HepG2 (cell line): Measurements from ENCODE around the gene TAS1R3. TPM values are rescaled to one million over a fixed set of nuclear protein-coding genes. Genes with fewer than 3 reads are reported as not detected.

Experiments used
- ATAC-seq: fragments of 200-7000 bp; cut with Tn5 transposase; 3 replicates; pipeline ENCODE4 v1.9.1; 2020; ENCODE audit warnings: mild to moderate bottlenecking, moderate library complexity
- BruUV-seq: library from RNA; stranded (reverse); fragments of 400-500 nt; replicated peaks from 2 replicates; lab custom pipeline; 2021; lab: Mats Ljungman, UMichigan
- CTCF ChIA-PET: fragments of 300-600 bp; formaldehyde crosslinking; extraction: SDS; loops from one replicate; lab custom pipeline; 2021; ENCODE audit warnings: low total read pairs, inconsistent platforms, low intra/inter-chr PET ratio; lab: Yijun Ruan, JAX
- POLR2A ChIA-PET: fragments of 350-600 bp; sonication (Branson Sonifier 250); formaldehyde crosslinking; loops from one replicate; lab custom pipeline; 2020; ENCODE audit warnings: antibody characterized with exemption, inconsistent platforms; lab: Yijun Ruan, JAX
- DNase-seq: peaks from one replicate; pipeline ENCODE4 v3.0.0-alpha.2; 2015; ENCODE audit warnings: low spot score
- FAIRE-seq: peaks from 3 replicates; lab custom pipeline; 2011; peaks lifted over from hg19 to GRCh38; lab: Jason Lieb, UNC
- H2AFZ ChIP-seq: one replicate; pipeline ENCODE4 v1.6.1; 2011; ENCODE audit warnings: low read length, inconsistent platforms
- H3K27ac ChIP-seq: fragments of 300-600 bp; 3 replicates; pipeline ENCODE4 v1.8.0; 2011; ENCODE audit warnings: mixed run types, mild to moderate bottlenecking, mixed read lengths, low read length, inconsistent platforms; ENCODE audit not compliant: insufficient read depth; ENCODE audit errors: extremely low read length
- H3K27me3 ChIP-seq, 2 experiments: fragments of 200-600 bp in 1 of 2; 2 replicates in 1 of 2; 3 replicates in 1 of 2; pipeline versions ENCODE4 v1.6.0 to v1.8.0; 2011; ENCODE audit warnings: low read length in 2 of 2, mild to moderate bottlenecking in 2 of 2, moderate library complexity in 2 of 2, inconsistent platforms in 1 of 2; ENCODE audit not compliant: insufficient read depth in 2 of 2, control insufficient read depth in 1 of 2
- H3K36me3 ChIP-seq, 2 experiments: fragments of 200-600 bp in 1 of 2; replicated peaks in 1 of 2; 2 replicates in 1 of 2; 3 replicates in 1 of 2; pipeline versions ENCODE4 v1.5.1 to v1.8.0; 2011; ENCODE audit warnings: low read length in 2 of 2, inconsistent platforms in 1 of 2; ENCODE audit not compliant: insufficient read depth in 2 of 2, control insufficient read depth in 1 of 2
- H3K4me1 ChIP-seq: 2 replicates; pipeline ENCODE4 v1.5.1; 2012; ENCODE audit warnings: low read length, inconsistent platforms; ENCODE audit not compliant: insufficient read depth
- H3K4me2 ChIP-seq: 2 replicates; pipeline ENCODE4 v1.6.0; 2011; ENCODE audit warnings: low read depth, low read length, inconsistent platforms
- H3K4me3 ChIP-seq, 3 experiments: fragments of 200-600 bp in 1 of 3; sonication (generic), shearing (Covaris generic) in 1 of 3; replicated peaks in 1 of 3; 2 replicates each; pipeline ENCODE4 v1.5.1; 2011 to 2016; ENCODE audit warnings: low read length in 3 of 3, inconsistent platforms in 2 of 3, low read depth in 2 of 3, mild to moderate bottlenecking in 2 of 3, control low read depth in 1 of 3, mixed read lengths in 1 of 3; ENCODE audit not compliant: insufficient read depth in 1 of 3
- H3K79me2 ChIP-seq: one replicate; pipeline ENCODE4 v1.6.1; 2011; ENCODE audit warnings: low read length, inconsistent platforms; ENCODE audit not compliant: insufficient read depth
- H3K9ac ChIP-seq: 2 replicates; pipeline ENCODE4 v1.6.0; 2011; ENCODE audit warnings: mild to moderate bottlenecking, low read depth, low read length, inconsistent platforms; ENCODE audit not compliant: insufficient read depth
- H3K9me3 ChIP-seq: 2 replicates; pipeline ENCODE4 v1.5.1; 2012; ENCODE audit warnings: mild to moderate bottlenecking, low read length
- H4K20me1 ChIP-seq: 2 replicates; pipeline ENCODE4 v1.6.0; 2011; ENCODE audit warnings: inconsistent platforms, mild to moderate bottlenecking, low read length, moderate library complexity; ENCODE audit not compliant: insufficient read depth
- ATF7-NPFF ChIP-seq: sonication (generic); formaldehyde crosslinking; IDR thresholded peaks from 2 replicates; pipeline ENCODE4 v1.8.1; 2023; ENCODE audit warnings: mild to moderate bottlenecking, low read depth, missing genetic modification reagents, moderate library complexity
- MLLT10 ChIP-seq: sonication (generic); formaldehyde crosslinking; IDR thresholded peaks from 2 replicates; pipeline ENCODE4 v1.4.0; 2020; ENCODE audit warnings: missing genetic modification reagents
- RFX3 ChIP-seq: IDR thresholded peaks from 2 replicates; pipeline ENCODE4 v1.6.1; 2016; ENCODE audit warnings: missing biosample characterization, missing genetic modification reagents
- RNF2 ChIP-seq: fragments of 450-650 bp; conservative IDR thresholded peaks from 2 replicates; pipeline ENCODE4 v1.6.1; 2016; ENCODE audit warnings: low read depth
- U2AF1 ChIP-seq: fragments of 200-400 bp; formaldehyde crosslinking; optimal IDR thresholded peaks from 2 replicates; pipeline ENCODE3; 2017; ENCODE audit warnings: mild to moderate bottlenecking, low read depth, low read length
- XRCC5 ChIP-seq: fragments of 200-400 bp; formaldehyde crosslinking; optimal IDR thresholded peaks from 2 replicates; pipeline ENCODE3; 2017; ENCODE audit warnings: mild to moderate bottlenecking, low read length
- ZFP36L1 ChIP-seq: sonication (generic); formaldehyde crosslinking; IDR thresholded peaks from 2 replicates; pipeline ENCODE4 v1.8.0; 2022; ENCODE audit warnings: mild to moderate bottlenecking, missing genetic modification reagents, moderate library complexity
- ZNF709 ChIP-seq: sonication (generic); formaldehyde crosslinking; IDR thresholded peaks from 2 replicates; pipeline ENCODE4 v1.5.0; 2020; ENCODE audit warnings: mild to moderate bottlenecking, missing genetic modification reagents
- ZNF747 ChIP-seq: sonication (generic); formaldehyde crosslinking; IDR thresholded peaks from 2 replicates; pipeline ENCODE4 v1.8.1; 2023; ENCODE audit warnings: missing genetic modification reagents, mild to moderate bottlenecking, borderline replicate concordance
- ZNF749 ChIP-seq: sonication (generic); formaldehyde crosslinking; IDR thresholded peaks from 2 replicates; pipeline ENCODE4 v1.8.0; 2022; ENCODE audit warnings: mild to moderate bottlenecking, missing genetic modification reagents, moderate library complexity, borderline replicate concordance
- WGBS: methylation state at CpG from one replicate; pipeline ENCODE4 v1.1.6; 2017; ENCODE audit warnings: low lambda C conversion rate; 5-methylcytosine and 5-hydroxymethylcytosine counted together
- in situ Hi-C: cut with HindIII; loops from 2 replicates; pipeline ENCODE4 v1.10.0; 2017; ENCODE audit warnings: low pct_unique_long_range_greater_than_20kb; ENCODE audit not compliant: extremely low pct_ligation_motif_present
- intact Hi-C: fragments of 100-400 bp; cut with micrococcal nuclease; formaldehyde crosslinking; loops from one replicate; pipeline ENCODE4 v1.10.0; 2022; ENCODE audit not compliant: unreplicated experiment
- polyA plus RNA-seq, 8 experiments: library from polyadenylated mRNA; depleted of rRNA in 3 of 8; stranded (reverse) in 7 of 8; unstranded in 1 of 8; fragments of >200 nt; fragmentation: Illumina TruSeq in 4 of 8; extraction: Trizol in 4 of 8; gene quantifications; 2 replicates each; pipeline versions ENCODE4 v1.2.1 to v1.2.3, GENCODE V29; 2011 to 2016; ENCODE audit warnings: low read depth in 4 of 8, missing spikeins in 1 of 8, mixed read lengths in 1 of 8; ENCODE audit not compliant: insufficient read depth in 1 of 8
- total RNA-seq, 5 experiments: library from RNA; depleted of rRNA; stranded (reverse); fragments of >200 nt; fragmentation: Illumina TruSeq; extraction: Trizol; gene quantifications; 2 replicates each; pipeline ENCODE4 v1.2.3, GENCODE V29; 2016; ENCODE audit warnings: low read depth in 1 of 5
- TF ChIP-seq, protein P1 (sequence below): sonication (generic); formaldehyde crosslinking; IDR thresholded peaks from 2 replicates; pipeline ENCODE4 v1.5.0; 2020; ENCODE audit warnings: missing genetic modification reagents, mild to moderate bottlenecking, borderline replicate concordance
- TF ChIP-seq, protein P2 (sequence below): sonication (generic); formaldehyde crosslinking; IDR thresholded peaks from 2 replicates; pipeline ENCODE4 v1.5.1; 2020; ENCODE audit warnings: mild to moderate bottlenecking, moderate library complexity, missing genetic modification reagents

The TAS1R3 gene
- total and polyA plus RNA-seq, 2 of the 13 experiments (the other 11 are each of a cell fraction or from before 2014, with no cell fraction given) = 0.13 to 0.15 TPM

GRCh38 chr1:1359308-1359663, 28.2 kb downstream of the TAS1R3 start:
- in situ Hi-C loops = no loop called here
- POLR2A ChIA-PET = interaction anchor here (0.9 to 4.0 kb wide), 6 partner anchors 11 to 72 kb away, joined by 3 to 38 read pairs (median 14); partner anchors contain the start of genes AURKAIP1, CCNL2 and DVL1
- Histone ChIP-seq H3K4me3 (peak overlapping the region; percentile 69 to 74 (median 71)), H3K4me2 (peak overlapping the region; percentile 92), H3K9ac (peak overlapping the region; percentile 80), H3K9me3 (no peaks in the 10 kb centered on the region), H4K20me1 (no peaks in the 10 kb centered on the region), H3K36me3 (no peaks in the 10 kb centered on the region), H3K79me2 (peaks cover 4% of the 10 kb centered on the region)
- intact Hi-C loops = no loop called here
- DNase-seq = no peak
- TF ChIP-seq U2AF1 = peak; percentile 36
- TF ChIP-seq XRCC5 = no peak
- TF ChIP-seq MLLT10 (CRISPR knock-in tag) = no peak
- no peak for TF ChIP-seq RFX3 (CRISPR knock-in tag)
- TF ChIP-seq ZFP36L1 = no peak
- TF ChIP-seq RNF2 = no peak
- peak; percentile 6; the same call in 1 of the 2 replicates for TF ChIP-seq ZNF709
- TF ChIP-seq ZNF749 (CRISPR knock-in tag) = no peak
- TF ChIP-seq, protein P1, sequence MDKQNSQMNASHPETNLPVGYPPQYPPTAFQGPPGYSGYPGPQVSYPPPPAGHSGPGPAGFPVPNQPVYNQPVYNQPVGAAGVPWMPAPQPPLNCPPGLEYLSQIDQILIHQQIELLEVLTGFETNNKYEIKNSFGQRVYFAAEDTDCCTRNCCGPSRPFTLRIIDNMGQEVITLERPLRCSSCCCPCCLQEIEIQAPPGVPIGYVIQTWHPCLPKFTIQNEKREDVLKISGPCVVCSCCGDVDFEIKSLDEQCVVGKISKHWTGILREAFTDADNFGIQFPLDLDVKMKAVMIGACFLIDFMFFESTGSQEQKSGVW (CRISPR knock-in tag) = 0 out of 2 replicates have a peak, but pooled peaks have one; percentile 26
- TF ChIP-seq ATF7-NPFF (CRISPR knock-in tag) = 0 out of 2 replicates have a peak, but pooled peaks have one; percentile 3
- 0 out of 2 replicates have a peak, but pooled peaks have one; percentile 4 for TF ChIP-seq ZNF747 (CRISPR knock-in tag)
- TF ChIP-seq, protein P2, sequence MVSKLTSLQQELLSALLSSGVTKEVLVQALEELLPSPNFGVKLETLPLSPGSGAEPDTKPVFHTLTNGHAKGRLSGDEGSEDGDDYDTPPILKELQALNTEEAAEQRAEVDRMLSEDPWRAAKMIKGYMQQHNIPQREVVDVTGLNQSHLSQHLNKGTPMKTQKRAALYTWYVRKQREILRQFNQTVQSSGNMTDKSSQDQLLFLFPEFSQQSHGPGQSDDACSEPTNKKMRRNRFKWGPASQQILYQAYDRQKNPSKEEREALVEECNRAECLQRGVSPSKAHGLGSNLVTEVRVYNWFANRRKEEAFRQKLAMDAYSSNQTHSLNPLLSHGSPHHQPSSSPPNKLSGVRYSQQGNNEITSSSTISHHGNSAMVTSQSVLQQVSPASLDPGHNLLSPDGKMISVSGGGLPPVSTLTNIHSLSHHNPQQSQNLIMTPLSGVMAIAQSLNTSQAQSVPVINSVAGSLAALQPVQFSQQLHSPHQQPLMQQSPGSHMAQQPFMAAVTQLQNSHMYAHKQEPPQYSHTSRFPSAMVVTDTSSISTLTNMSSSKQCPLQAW (CRISPR knock-in tag) = peak; percentile 5; the same call in 1 of the 2 replicates
- TF ChIP-seq, all 625 proteins: peak for 6
- CTCF ChIA-PET = no interaction called here
- Histone ChIP-seq H3K27ac (peak overlapping the region; percentile 88), H3K27me3 (no peaks in the 10 kb centered on the region), H2AFZ (no peak overlapping the region), H3K4me1 (peaks cover 57% of the 10 kb centered on the region)
- peak; percentile 1; the same call in 1 of the 3 replicates for ATAC-seq
- 38% methylated on average over 5 of the region's 6 CpGs for WGBS
- BruUV-seq = TSS peak; percentile 62
- FAIRE-seq = no peak
